ENCODE data around the gene APEH. TPM values are rescaled to one million over a fixed set of nuclear protein-coding genes. Genes with fewer than 3 reads are reported as not detected.

The APEH gene
- total RNA-seq, 1 experiment from 2014 or later: 215 TPM

DNA sequence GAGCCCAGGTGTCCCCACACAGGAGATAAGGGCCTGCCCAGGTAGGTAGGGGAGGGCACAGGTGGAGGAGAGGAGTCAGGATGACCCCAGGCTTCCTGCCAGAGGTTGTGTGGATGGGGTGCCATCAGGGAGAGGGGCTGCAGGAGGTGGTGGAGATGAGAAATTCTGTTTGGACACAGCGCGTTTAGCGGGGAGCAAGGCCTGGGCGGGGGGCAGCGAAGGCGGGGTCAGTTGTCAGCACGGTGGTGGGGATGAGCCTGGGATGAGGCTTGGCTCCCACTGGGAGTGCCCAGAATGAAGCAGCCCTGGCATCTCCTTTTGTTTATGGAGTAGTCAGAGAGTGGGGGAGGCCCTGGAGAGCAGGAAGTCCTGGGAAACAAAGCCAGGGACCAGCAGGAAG lies 29.8 kb downstream of the APEH start:
- Mint-ChIP-seq H3K4me3 (no peak overlapping the region; a peak in 1 of 5 replicates), H3K27ac (peak overlapping the region in 1 of 3 experiments; percentile 25; a peak in 4 of 7 replicates), H3K4me1 (peaks cover 11 to 21% of the 10 kb centered on the region in 2 experiments), H3K27me3 (ENCODE audit: low read depth) (no peaks in the 10 kb centered on the region), H3K9me3 (no peaks in the 10 kb centered on the region), H3K36me3 (ENCODE audit: insufficient read depth in 1 of 3, low read depth in 3 of 3) (peaks cover 6 to 20% (median 18%) of the 10 kb centered on the region in 3 experiments)
- TF ChIP-seq, protein P1, sequence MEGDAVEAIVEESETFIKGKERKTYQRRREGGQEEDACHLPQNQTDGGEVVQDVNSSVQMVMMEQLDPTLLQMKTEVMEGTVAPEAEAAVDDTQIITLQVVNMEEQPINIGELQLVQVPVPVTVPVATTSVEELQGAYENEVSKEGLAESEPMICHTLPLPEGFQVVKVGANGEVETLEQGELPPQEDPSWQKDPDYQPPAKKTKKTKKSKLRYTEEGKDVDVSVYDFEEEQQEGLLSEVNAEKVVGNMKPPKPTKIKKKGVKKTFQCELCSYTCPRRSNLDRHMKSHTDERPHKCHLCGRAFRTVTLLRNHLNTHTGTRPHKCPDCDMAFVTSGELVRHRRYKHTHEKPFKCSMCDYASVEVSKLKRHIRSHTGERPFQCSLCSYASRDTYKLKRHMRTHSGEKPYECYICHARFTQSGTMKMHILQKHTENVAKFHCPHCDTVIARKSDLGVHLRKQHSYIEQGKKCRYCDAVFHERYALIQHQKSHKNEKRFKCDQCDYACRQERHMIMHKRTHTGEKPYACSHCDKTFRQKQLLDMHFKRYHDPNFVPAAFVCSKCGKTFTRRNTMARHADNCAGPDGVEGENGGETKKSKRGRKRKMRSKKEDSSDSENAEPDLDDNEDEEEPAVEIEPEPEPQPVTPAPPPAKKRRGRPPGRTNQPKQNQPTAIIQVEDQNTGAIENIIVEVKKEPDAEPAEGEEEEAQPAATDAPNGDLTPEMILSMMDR (conservative IDR thresholded peaks at IDR 0.05): no peak
- WGBS (ENCODE audit: extremely low coverage, insufficient read length, low lambda C conversion rate): no CpG with 5 or more reads among the region's 7 CpGs
- no peak overlapping the region for H3K23ac ChIP-seq (ENCODE audit: insufficient read length, low read depth, low read length)
- no peaks in the 10 kb centered on the region for H3K23me2 ChIP-seq (ENCODE audit: insufficient read length, low read depth, low read length, poor library complexity, severe bottlenecking)
- H3K56ac ChIP-seq (ENCODE audit: insufficient read length, low read depth, low read length): no peak overlapping the region
- no peak overlapping the region for H4K5ac ChIP-seq (ENCODE audit: insufficient read length, low read depth, low read length)
- no peak overlapping the region for H2BK20ac ChIP-seq (ENCODE audit: low read depth, low read length, poor library complexity, severe bottlenecking)
- no peak overlapping the region for H4K91ac ChIP-seq (ENCODE audit: insufficient read length, low read depth, low read length)
- H3K9ac ChIP-seq (ENCODE audit: extremely low read depth, insufficient read length, low read length): no peak overlapping the region
- H2BK12ac ChIP-seq (ENCODE audit: insufficient read length, low read depth, low read length): no peak overlapping the region
- H2BK15ac ChIP-seq (ENCODE audit: low read depth, low read length): no peak overlapping the region
- no peak overlapping the region for H2AFZ ChIP-seq (ENCODE audit: low read length)
- H3K27me3 ChIP-seq (ENCODE audit: insufficient read depth, low read length): no peaks in the 10 kb centered on the region
- H3K27ac ChIP-seq (ENCODE audit: insufficient read length, low read depth, low read length): no peak overlapping the region
- no peaks in the 10 kb centered on the region for H3K9me3 ChIP-seq (ENCODE audit: control insufficient read depth, low read depth, low read length)
- DNase-seq: no peak
- H4K20me1 ChIP-seq (ENCODE audit: control insufficient read depth, insufficient read depth, insufficient read length): no peaks in the 10 kb centered on the region
- no peak overlapping the region for H2BK5ac ChIP-seq (ENCODE audit: insufficient read length, low read length)
- H2AK5ac ChIP-seq (ENCODE audit: insufficient read length, low read length): no peak overlapping the region
- H4K8ac ChIP-seq (replicated peaks; ENCODE audit: insufficient read length, low read depth, low read length): no peak overlapping the region
- no peak overlapping the region for H3T11ph ChIP-seq (ENCODE audit: low read length)
- H3K4me2 ChIP-seq (ENCODE audit: insufficient read depth, insufficient read length, low read length): no peak overlapping the region
- H3K79me2 ChIP-seq (ENCODE audit: insufficient read depth, low read length): no peaks in the 10 kb centered on the region
- H3K4ac ChIP-seq (ENCODE audit: low read depth, low read length): no peak overlapping the region
- H2BK120ac ChIP-seq (ENCODE audit: low read depth, low read length, poor library complexity, severe bottlenecking): no peak overlapping the region
- no peak overlapping the region for H3K18ac ChIP-seq (ENCODE audit: insufficient read length, low read depth, low read length)
- H3K14ac ChIP-seq (ENCODE audit: insufficient read depth, low read length): no peak overlapping the region
- H3K4me1 ChIP-seq (ENCODE audit: insufficient read depth, low read length): no peaks in the 10 kb centered on the region
- no peaks in the 10 kb centered on the region for H3K79me1 ChIP-seq (ENCODE audit: insufficient read depth, low read depth, low read length, poor library complexity, severe bottlenecking)
